Dermis microvascular lymphatic vessel endothelial cell (primary cell): Measurements from ENCODE around the gene SLC9A3. TPM values are rescaled to one million over a fixed set of nuclear protein-coding genes. Genes with fewer than 3 reads are reported as not detected.
A peak's percentile ranks its signal among the peaks of the same experiment; 100 is the strongest.
"Not testable (repeated sequence)": the region's sequence is repeated elsewhere in the genome, so short reads cannot be mapped to it uniquely, and the experiment has no call there.

Experiments used
- DNase-seq, 2 donors: peaks; one replicate each; pipeline versions ENCODE4 v3.0.0 to v3.0.0-alpha.2; 2010; ENCODE audit warnings: low read depth in 2 of 2
- total RNA-seq: library from RNA; depleted of rRNA; stranded (reverse); fragments of >200 nt; gene quantifications from 2 replicates; pipeline ENCODE4 v1.2.1, GENCODE V29; 2014

The SLC9A3 gene
- total RNA-seq, 1 donor from 2014 or later, result 0.51 TPM

- DNase-seq, result no peak
Observed at GRCh38 chr5:509611-510185, 14.6 kb downstream of the SLC9A3 start.

- DNase-seq, result not testable (repeated sequence)
Observed at GRCh38 chr5:507986-508575, 16.2 kb downstream of the SLC9A3 start.

- DNase-seq, result no peak
Observed at GRCh38 chr5:505951-506525, 18.2 kb downstream of the SLC9A3 start.

- no peak for DNase-seq
Observed at GRCh38 chr5:504326-505154, 19.7 kb downstream of the SLC9A3 start.

- peak in 1 of 2 donors; percentile 20 for DNase-seq
Observed at GRCh38 chr5:502325-503079, 21.7 kb downstream of the SLC9A3 start.

- peak; percentile 14 to 66 for DNase-seq
Observed at GRCh38 chr5:501831-502184, 22.4 kb downstream of the SLC9A3 start.

GRCh38 chr5:501105-501830 is 23.0 kb downstream of the SLC9A3 start:
- DNase-seq, result no peak

GRCh38 chr5:500491-500890 is 23.8 kb downstream of the SLC9A3 start:
- DNase-seq, result no peak

- no peak for DNase-seq
Observed at GRCh38 chr5:499233-500209, 24.7 kb downstream of the SLC9A3 start.

- no peak for DNase-seq
Observed at GRCh38 chr5:497871-498509, 26.3 kb downstream of the SLC9A3 start.

GRCh38 chr5:497090-497700 is 27.1 kb downstream of the SLC9A3 start:
- DNase-seq, result no peak

GRCh38 chr5:496028-496427 is 28.2 kb downstream of the SLC9A3 start:
- DNase-seq, result no peak

- DNase-seq, result no peak
Observed at GRCh38 chr5:494667-495255, 29.5 kb downstream of the SLC9A3 start.

GRCh38 chr5:493758-494157 is 30.5 kb downstream of the SLC9A3 start:
- DNase-seq, result no peak

GRCh38 chr5:493119-493701 is 31.0 kb downstream of the SLC9A3 start:
- DNase-seq, result no peak

- DNase-seq, result no peak
Observed at GRCh38 chr5:492314-492893, 31.8 kb downstream of the SLC9A3 start.

GRCh38 chr5:491856-492155 is 32.4 kb downstream of the SLC9A3 start:
- no peak for DNase-seq
